CD14-positive monocyte (primary cell): Measurements from ENCODE around the gene SMIM20. TPM values are rescaled to one million over a fixed set of nuclear protein-coding genes. Genes with fewer than 3 reads are reported as not detected.

ENCODE experiments used
- DNase-seq, 3 donors: peaks; one replicate each; pipeline ENCODE4 v3.0.0-alpha.2; 2011 to 2022
- H2AFZ ChIP-seq: 2 replicates; pipeline ENCODE4 v1.6.0; 2012; ENCODE audit warnings: mild to moderate bottlenecking, low read depth, low read length, inconsistent platforms; ENCODE audit not compliant: insufficient read depth, poor library complexity, severe bottlenecking
- H3K27ac ChIP-seq, 2 donors: 1 replicate in 1 of 2; 2 replicates in 1 of 2; pipeline ENCODE4 v1.5.1; 2012 to 2013; ENCODE audit warnings: low read length in 2 of 2, control low read depth in 1 of 2, inconsistent platforms in 1 of 2, low read depth in 1 of 2, mild to moderate bottlenecking in 1 of 2
- H3K27me3 ChIP-seq, 2 donors: one replicate each; pipeline versions ENCODE4 v1.6.0 to v1.6.1; 2011 to 2013; ENCODE audit warnings: low read length in 2 of 2; ENCODE audit not compliant: control insufficient read depth in 2 of 2, insufficient read depth in 2 of 2
- H3K36me3 ChIP-seq, 2 donors: replicated peaks in 1 of 2; 1 replicate in 1 of 2; 2 replicates in 1 of 2; pipeline versions ENCODE4 v1.5.1 to v1.6.1; 2012 to 2013; ENCODE audit warnings: low read length in 2 of 2, control low read depth in 1 of 2, inconsistent platforms in 1 of 2, mild to moderate bottlenecking in 1 of 2; ENCODE audit not compliant: insufficient read depth in 2 of 2, control insufficient read depth in 1 of 2
- H3K4me1 ChIP-seq, 2 donors: 1 replicate in 1 of 2; 2 replicates in 1 of 2; pipeline versions ENCODE4 v1.5.1 to v1.6.1; 2012 to 2013; ENCODE audit warnings: low read length in 2 of 2, control low read depth in 1 of 2, inconsistent platforms in 1 of 2, mild to moderate bottlenecking in 1 of 2, moderate library complexity in 1 of 2; ENCODE audit not compliant: insufficient read depth in 2 of 2, control insufficient read depth in 1 of 2
- H3K4me2 ChIP-seq: replicated peaks from 2 replicates; pipeline ENCODE3; 2012; ENCODE audit warnings: low read length, moderate library complexity, mild to moderate bottlenecking; ENCODE audit not compliant: poor library complexity, severe bottlenecking; ENCODE audit errors: extremely low read depth
- H3K4me3 ChIP-seq, 3 experiments: fragments of 200-600 bp in 1 of 3; sonication (generic) in 1 of 3; replicated peaks in 1 of 3; 1 replicate in 2 of 3; 2 replicates in 1 of 3; pipeline ENCODE4 v1.5.1; 2011 to 2013; ENCODE audit warnings: low read length in 3 of 3, mild to moderate bottlenecking in 3 of 3, control low read depth in 2 of 3, low read depth in 2 of 3, inconsistent platforms in 1 of 3, moderate library complexity in 1 of 3
- H3K79me2 ChIP-seq: 2 replicates; pipeline ENCODE4 v1.6.0; 2012; ENCODE audit warnings: mild to moderate bottlenecking, control low read depth, inconsistent platforms, low read length, moderate library complexity; ENCODE audit not compliant: insufficient read depth
- H3K9ac ChIP-seq: 2 replicates; pipeline ENCODE4 v1.6.0; 2017; ENCODE audit warnings: low read length, mild to moderate bottlenecking; ENCODE audit not compliant: insufficient read depth, poor library complexity, severe bottlenecking
- H3K9me3 ChIP-seq, 2 donors: replicated peaks in 1 of 2; 1 replicate in 1 of 2; 2 replicates in 1 of 2; pipeline versions ENCODE4 v1.5.1 to v1.6.1; 2012 to 2013; ENCODE audit warnings: low read length in 2 of 2, control low read depth in 1 of 2; ENCODE audit not compliant: control insufficient read depth in 1 of 2, insufficient read depth in 1 of 2
- H4K20me1 ChIP-seq: 2 replicates; pipeline ENCODE4 v1.6.0; 2012; ENCODE audit warnings: mild to moderate bottlenecking, low read length, control low read depth, moderate library complexity; ENCODE audit not compliant: insufficient read depth
- H3K27ac Mint-ChIP-seq, 7 donors: one replicate each; pipeline ENCODE4 v1.8.0; 2020; ENCODE audit warnings: mild to moderate bottlenecking in 7 of 7, mixed read lengths in 7 of 7, moderate library complexity in 6 of 7, inconsistent platforms in 2 of 7
- H3K27me3 Mint-ChIP-seq, 3 donors: one replicate each; pipeline ENCODE4 v1.8.0; 2021 to 2022; ENCODE audit warnings: low read depth in 3 of 3, mild to moderate bottlenecking in 3 of 3, mixed read lengths in 3 of 3, moderate library complexity in 3 of 3, inconsistent platforms in 1 of 3
- H3K36me3 Mint-ChIP-seq, 2 donors: one replicate each; pipeline ENCODE4 v1.8.0; 2020; ENCODE audit warnings: mixed read lengths in 2 of 2, inconsistent platforms in 1 of 2, mild to moderate bottlenecking in 1 of 2
- H3K4me1 Mint-ChIP-seq: one replicate; pipeline ENCODE4 v1.8.0; 2020; ENCODE audit warnings: mild to moderate bottlenecking, mixed read lengths
- H3K4me3 Mint-ChIP-seq, 2 donors: one replicate each; pipeline ENCODE4 v1.8.0; 2020; ENCODE audit warnings: mild to moderate bottlenecking in 2 of 2, mixed read lengths in 2 of 2, moderate library complexity in 1 of 2
- H3K9me3 Mint-ChIP-seq, 7 donors: one replicate each; pipeline ENCODE4 v1.8.0; 2020 to 2022; ENCODE audit warnings: mixed read lengths in 7 of 7, mild to moderate bottlenecking in 6 of 7, moderate library complexity in 6 of 7, inconsistent platforms in 2 of 7
- CTCF ChIP-seq: fragments of 200-600 bp; IDR thresholded peaks from one replicate; pipeline ENCODE4 v1.8.0; 2022; ENCODE audit warnings: antibody characterized with exemption, mild to moderate bottlenecking
- WGBS: methylation state at CpG from one replicate; pipeline ENCODE4 v1.1.5; 2013; ENCODE audit warnings: missing lambda C conversion rate; ENCODE audit not compliant: insufficient coverage; 5-methylcytosine and 5-hydroxymethylcytosine counted together
- intact Hi-C, 2 donors: fragments of 100-400 bp; cut with micrococcal nuclease; formaldehyde crosslinking; loops; one replicate each; pipeline versions ENCODE4 v1.15.0 to v1.15.1; 2023
- polyA plus RNA-seq, 3 donors: library from polyadenylated mRNA; depleted of rRNA in 1 of 3; unstranded in 2 of 3; stranded (reverse) in 1 of 3; fragments of 300-500 nt in 2 of 3; fragments of >200 nt in 1 of 3; fragmentation: Illumina TruSeq in 2 of 3; gene quantifications; 1 replicate in 2 of 3; 2 replicates in 1 of 3; pipeline ENCODE4 v1.2.3, GENCODE V29; 2012 to 2021

The SMIM20 gene
- polyA plus RNA-seq, 3 donors = 10.4 to 38.1 (median 33.7) TPM

GRCh38 chr4:25972366-25972765, 58.3 kb downstream of the SMIM20 start:
- Histone ChIP-seq H3K9me3 (no peaks in the 10 kb centered on the region), H3K27me3 (no peaks in the 10 kb centered on the region)

GRCh38 chr4:25972984-25973745, 59.1 kb downstream of the SMIM20 start:
- no peak for TF ChIP-seq CTCF
- intact Hi-C loops = no loop called here
- H3K36me3 Mint-ChIP-seq = no peaks in the 10 kb centered on the region
- peaks cover 0 to 2% (median 0%) of the 10 kb centered on the region in 7 donors for H3K9me3 Mint-ChIP-seq
- no peak overlapping the region for H2AFZ ChIP-seq
- no peaks in the 10 kb centered on the region for H3K9me3 ChIP-seq
- H3K4me1 Mint-ChIP-seq = peaks cover 28% of the 10 kb centered on the region
- no peak overlapping the region for H3K4me2 ChIP-seq
- peaks cover 28 to 29% of the 10 kb centered on the region in 2 donors for H3K4me1 ChIP-seq
- peaks cover 0 to 5% (median 4%) of the 10 kb centered on the region in 3 donors for H3K27me3 Mint-ChIP-seq
- H3K79me2 ChIP-seq = no peaks in the 10 kb centered on the region
- no peak overlapping the region for H3K9ac ChIP-seq
- no peak overlapping the region for H3K27ac ChIP-seq
- no peaks in the 10 kb centered on the region for H3K27me3 ChIP-seq
- H4K20me1 ChIP-seq = no peaks in the 10 kb centered on the region
- H3K4me3 ChIP-seq = no peak overlapping the region
- no peak overlapping the region for H3K27ac Mint-ChIP-seq
- H3K4me3 Mint-ChIP-seq = no peak overlapping the region
- WGBS = 73% methylated on average over 3 of the region's 8 CpGs
- no peaks in the 10 kb centered on the region for H3K36me3 ChIP-seq
- DNase-seq = no peak

More at GRCh38 chr4:25972366-25972765, 58.3 kb downstream of the SMIM20 start:
- no peak for DNase-seq
- no peaks in the 10 kb centered on the region for H4K20me1 ChIP-seq
- Mint-ChIP-seq H3K4me1 (peaks cover 36% of the 10 kb centered on the region), H3K4me3 (no peak overlapping the region), H3K36me3 (no peaks in the 10 kb centered on the region), H3K27me3 (peaks cover 0 to 5% (median 4%) of the 10 kb centered on the region in 3 donors), H3K27ac (no peak overlapping the region), H3K9me3 (peaks cover 0 to 2% (median 0%) of the 10 kb centered on the region in 7 donors)
- no CpG with 5 or more reads among the region's 4 CpGs for WGBS
- H3K27ac ChIP-seq = no peak overlapping the region
- H3K36me3 ChIP-seq = no peaks in the 10 kb centered on the region
- peaks cover 35 to 37% of the 10 kb centered on the region in 2 donors for H3K4me1 ChIP-seq
- H3K4me3 ChIP-seq = no peak overlapping the region
- no peak overlapping the region for H3K9ac ChIP-seq
- H3K4me2 ChIP-seq = no peak overlapping the region
- no peak for TF ChIP-seq CTCF
- H2AFZ ChIP-seq = no peak overlapping the region
- intact Hi-C loops = no loop called here
- no peaks in the 10 kb centered on the region for H3K79me2 ChIP-seq
